NT2/D1 (cell line): Measurements from ENCODE around the gene RPL7A.

Source experiments
- DNase-seq: peaks from one replicate; pipeline ENCODE4 v3.0.0-alpha.2; 2011; ENCODE audit warnings: low read depth, low spot score
- H3K27me3 ChIP-seq: 2 replicates; pipeline ENCODE4 v1.6.0; 2011; ENCODE audit warnings: mild to moderate bottlenecking; ENCODE audit not compliant: insufficient read length, insufficient read depth
- H3K36me3 ChIP-seq: 2 replicates; pipeline ENCODE4 v1.6.1; 2011; ENCODE audit warnings: mild to moderate bottlenecking, low read length, mixed read lengths; ENCODE audit not compliant: insufficient read depth, insufficient read length
- H3K4me1 ChIP-seq: 2 replicates; pipeline ENCODE4 v1.5.1; 2011; ENCODE audit not compliant: insufficient read depth, insufficient read length
- H3K4me3 ChIP-seq: 2 replicates; pipeline ENCODE4 v1.5.1; 2011; ENCODE audit warnings: low read depth; ENCODE audit not compliant: insufficient read length
- H3K9ac ChIP-seq: 2 replicates; pipeline ENCODE4 v1.6.0; 2011; ENCODE audit warnings: low read depth; ENCODE audit not compliant: insufficient read length
- H3K9me3 ChIP-seq: 2 replicates; pipeline ENCODE4 v1.5.1; 2011; ENCODE audit warnings: mild to moderate bottlenecking, low read length; ENCODE audit not compliant: insufficient read depth
- SUZ12 ChIP-seq: IDR thresholded peaks from 2 replicates; pipeline ENCODE4 v1.6.1; 2011; ENCODE audit not compliant: insufficient read length, insufficient read depth; ENCODE audit errors: extremely low read depth
- YY1 ChIP-seq: IDR thresholded peaks from 2 replicates; pipeline ENCODE4 v1.6.1; 2011; ENCODE audit not compliant: insufficient read length, insufficient read depth
- ZNF274 ChIP-seq: IDR thresholded peaks from 2 replicates; pipeline ENCODE4 v1.6.1; 2011; ENCODE audit warnings: mild to moderate bottlenecking, low read depth, low read length

Gene RPL7A

DNA sequence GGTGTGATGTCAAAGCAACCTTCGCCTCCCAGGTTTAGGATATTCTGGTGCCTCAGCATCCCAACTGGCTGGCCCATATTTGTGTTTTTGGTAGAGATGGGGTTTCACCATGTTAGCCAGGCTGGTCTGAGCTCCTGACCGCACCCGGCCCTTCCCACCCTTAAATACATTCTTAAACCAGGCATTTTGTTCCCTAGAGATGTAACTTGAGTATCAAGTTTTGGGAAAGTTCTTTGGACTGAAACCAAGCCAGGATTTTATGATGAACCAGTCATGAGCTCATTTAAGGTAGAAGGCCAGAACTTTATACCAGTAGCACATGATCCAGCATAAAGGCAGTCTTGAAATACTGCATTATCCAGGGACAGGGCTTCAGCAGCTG lies 3.5 kb downstream of the RPL7A start:
- H3K36me3 ChIP-seq = peaks cover 72% of the 10 kb centered on the region

DNA sequence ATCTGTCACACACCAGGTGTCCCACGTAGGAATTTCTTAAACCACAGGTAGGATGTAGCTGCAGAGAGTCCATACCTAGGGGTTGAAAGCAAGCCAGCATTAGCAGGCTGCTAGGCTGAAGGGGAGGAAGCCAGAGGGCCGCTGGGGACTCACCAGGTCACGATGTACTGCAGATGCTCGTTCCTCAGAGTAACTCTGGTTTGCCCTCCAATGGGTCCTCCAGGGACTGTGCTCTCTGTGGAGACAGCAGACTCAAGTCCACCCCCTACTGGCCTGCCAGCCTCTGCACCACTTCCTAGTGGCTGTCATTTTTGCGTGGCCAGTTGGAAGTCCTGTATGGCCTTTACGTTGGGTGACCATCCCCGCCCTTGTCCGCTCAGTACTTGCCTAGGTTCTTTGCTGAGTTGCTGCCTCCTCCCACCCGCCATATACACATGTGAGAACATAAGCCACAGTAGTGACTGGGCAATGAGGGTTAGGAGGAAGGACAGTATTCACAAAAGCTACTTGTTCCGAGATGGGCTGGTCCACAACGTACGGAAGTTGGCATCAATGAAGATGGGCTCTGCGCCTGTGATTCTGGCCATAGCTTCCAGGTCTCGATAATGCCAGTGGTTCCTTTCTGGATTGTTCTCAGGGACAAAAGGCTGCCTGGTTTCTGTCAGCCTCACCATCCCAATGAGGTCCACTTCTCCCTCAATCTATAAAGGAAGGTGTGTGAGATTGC lies 4.1 kb downstream of the RPL7A start:
- no peaks in the 10 kb centered on the region for H3K27me3 ChIP-seq
- no peak overlapping the region for H3K4me3 ChIP-seq
- peaks cover 72% of the 10 kb centered on the region for H3K36me3 ChIP-seq
- DNase-seq = peak; percentile 82
- no peaks in the 10 kb centered on the region for H3K9me3 ChIP-seq
- H3K4me1 ChIP-seq = peaks cover 9% of the 10 kb centered on the region
- H3K9ac ChIP-seq = no peak overlapping the region
- no peak for TF ChIP-seq ZNF274
- no peak for TF ChIP-seq SUZ12
- no peak for TF ChIP-seq YY1

More for the DNA sequence above, 3.5 kb downstream of the RPL7A start:
- no peaks in the 10 kb centered on the region for H3K27me3 ChIP-seq
- H3K4me1 ChIP-seq = peaks cover 11% of the 10 kb centered on the region
- no peak overlapping the region for H3K9ac ChIP-seq
- TF ChIP-seq ZNF274 (no peak), SUZ12 (no peak), YY1 (no peak)
- H3K9me3 ChIP-seq = no peaks in the 10 kb centered on the region
- H3K4me3 ChIP-seq = no peak overlapping the region
- no peak for DNase-seq

- H3K9me3 ChIP-seq = no peaks in the 10 kb centered on the region
- peaks cover 79% of the 10 kb centered on the region for H3K36me3 ChIP-seq
- no peaks in the 10 kb centered on the region for H3K27me3 ChIP-seq
- DNase-seq = no peak
- peaks cover 12% of the 10 kb centered on the region for H3K4me1 ChIP-seq
- H3K9ac ChIP-seq = no peak overlapping the region
- TF ChIP-seq YY1 (no peak), SUZ12 (no peak), ZNF274 (no peak)
- H3K4me3 ChIP-seq = no peak overlapping the region
Measured at GRCh38 chr9:133352635-133353340, 4.8 kb downstream of the RPL7A start.

DNA sequence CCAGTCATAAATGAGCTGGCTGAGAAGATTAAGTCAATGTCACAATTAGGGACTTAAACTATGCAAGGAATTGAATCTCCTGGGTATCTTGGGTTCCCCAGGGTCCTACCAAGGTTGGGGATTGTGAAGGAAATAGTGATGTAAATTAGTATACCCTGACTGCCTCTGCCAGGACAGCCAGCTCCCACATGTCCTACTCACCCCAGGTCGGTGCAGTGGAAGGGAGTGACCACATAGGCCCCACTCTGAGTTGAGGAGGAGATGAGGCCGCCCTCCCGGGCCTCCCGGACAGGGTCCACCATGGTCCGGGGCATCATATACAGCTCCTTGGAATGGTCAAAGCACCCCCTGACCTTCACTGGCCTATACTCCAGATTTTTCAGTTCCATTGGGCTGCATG lies 5.5 kb downstream of the RPL7A start:
- no peaks in the 10 kb centered on the region for H3K9me3 ChIP-seq
- H3K4me1 ChIP-seq = peaks cover 16% of the 10 kb centered on the region
- no peaks in the 10 kb centered on the region for H3K27me3 ChIP-seq
- TF ChIP-seq ZNF274 (no peak), SUZ12 (no peak), YY1 (no peak)
- no peak overlapping the region for H3K4me3 ChIP-seq
- DNase-seq = no peak
- H3K36me3 ChIP-seq = peaks cover 82% of the 10 kb centered on the region
- H3K9ac ChIP-seq = no peak overlapping the region

DNA sequence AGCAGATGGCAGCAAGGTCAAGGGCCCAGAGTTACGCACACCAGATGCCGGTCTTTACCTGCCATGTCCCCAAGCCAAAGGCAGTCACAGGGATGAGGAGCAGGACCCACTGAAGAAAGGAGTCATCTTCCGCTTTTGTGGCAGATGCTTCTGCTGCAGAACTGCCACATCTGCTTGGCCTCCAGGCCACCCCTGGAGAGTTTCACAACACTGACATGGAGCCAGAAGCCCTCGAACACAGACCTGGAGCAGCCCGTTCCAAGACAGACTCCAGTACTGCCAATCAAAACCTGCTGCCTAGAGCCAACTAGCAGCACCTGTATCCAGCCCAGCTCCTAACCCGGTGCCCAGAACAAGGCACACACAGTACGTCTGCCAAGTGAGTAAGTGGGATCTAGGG lies 6.7 kb downstream of the RPL7A start:
- Histone ChIP-seq H3K9ac (no peak overlapping the region), H3K4me3 (no peak overlapping the region), H3K27me3 (no peaks in the 10 kb centered on the region), H3K9me3 (no peaks in the 10 kb centered on the region), H3K4me1 (peaks cover 23% of the 10 kb centered on the region), H3K36me3 (peaks cover 82% of the 10 kb centered on the region)
- DNase-seq = no peak
- TF ChIP-seq YY1 = no peak

- TF ChIP-seq SUZ12 (no peak), YY1 (no peak), ZNF274 (no peak)
- peaks cover 82% of the 10 kb centered on the region for H3K36me3 ChIP-seq
- H3K9me3 ChIP-seq = no peaks in the 10 kb centered on the region
- DNase-seq = no peak
- H3K4me3 ChIP-seq = peak overlapping the region; percentile 63
- no peaks in the 10 kb centered on the region for H3K27me3 ChIP-seq
- peaks cover 18% of the 10 kb centered on the region for H3K4me1 ChIP-seq
- peak overlapping the region; percentile 81 for H3K9ac ChIP-seq
Measured at GRCh38 chr9:133355881-133356357, 7.9 kb downstream of the RPL7A start.

DNA sequence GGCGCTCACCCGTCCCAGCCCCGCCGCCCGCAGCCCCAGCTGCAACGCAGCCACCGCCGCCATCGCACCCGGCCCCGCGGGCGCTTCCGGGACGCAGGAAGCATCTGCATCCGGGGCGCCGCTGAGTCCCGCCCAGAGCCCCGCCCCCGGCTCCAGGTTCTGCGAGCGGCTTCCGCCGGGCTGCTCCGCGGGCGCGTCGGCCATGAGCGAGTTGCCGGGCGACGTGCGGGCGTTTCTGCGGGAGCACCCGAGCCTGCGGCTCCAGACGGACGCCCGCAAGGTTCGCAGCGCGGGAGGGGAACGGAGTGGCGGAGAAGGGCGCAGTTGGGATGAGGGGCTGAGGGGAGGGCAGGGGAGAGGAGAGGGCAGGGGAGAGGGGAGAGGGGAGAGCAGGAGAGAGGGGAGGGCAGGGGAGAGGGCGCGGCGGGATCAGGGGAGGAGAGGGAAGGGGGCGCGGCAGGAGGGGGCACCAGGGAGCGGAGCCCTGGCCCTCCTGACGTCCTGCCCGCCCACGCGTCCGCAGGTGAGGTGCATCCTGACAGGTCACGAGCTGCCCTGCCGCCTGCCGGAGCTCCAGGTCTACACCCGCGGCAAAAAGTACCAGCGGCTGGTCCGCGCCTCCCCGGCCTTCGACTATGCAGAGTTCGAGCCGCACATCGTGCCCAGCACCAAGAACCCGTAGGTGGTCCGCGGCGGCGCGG lies 8.5 kb downstream of the RPL7A start, which contains the start of the genes SURF1 and SURF2:
Gene SURF1 (minus strand): TSS at position 97 of the 701 bp plus-strand sequence. CDS start 34 bp downstream, at position 63.
Gene SURF2 (plus strand): TSS at position 160 of the 701 bp plus-strand sequence. CDS start 43 bp downstream, at position 203.
- TF ChIP-seq SUZ12 (no peak), YY1 (peak; percentile 55)
- H3K4me3 ChIP-seq = peak within 1 kb of the TSS; percentile 75
- H3K4me1 ChIP-seq = peaks cover 18% of the 10 kb centered on the region
- peaks cover 82% of the 10 kb centered on the region for H3K36me3 ChIP-seq
- peak within 1 kb of the TSS; percentile 81 for H3K9ac ChIP-seq
- DNase-seq = peak; percentile 79
- H3K9me3 ChIP-seq = no peaks in the 10 kb centered on the region
- no peaks in the 10 kb centered on the region for H3K27me3 ChIP-seq
